CD4-positive, alpha-beta T cell treated with Interleukin-17A for 1 hour (primary cell): ENCODE data around the gene JAK3.
A peak's percentile ranks its signal among the peaks of the same experiment; 100 is the strongest.

Source experiments
- DNase-seq: peaks from one replicate; pipeline ENCODE4 v3.0.0-alpha.2; 2020

The JAK3 gene

DNA sequence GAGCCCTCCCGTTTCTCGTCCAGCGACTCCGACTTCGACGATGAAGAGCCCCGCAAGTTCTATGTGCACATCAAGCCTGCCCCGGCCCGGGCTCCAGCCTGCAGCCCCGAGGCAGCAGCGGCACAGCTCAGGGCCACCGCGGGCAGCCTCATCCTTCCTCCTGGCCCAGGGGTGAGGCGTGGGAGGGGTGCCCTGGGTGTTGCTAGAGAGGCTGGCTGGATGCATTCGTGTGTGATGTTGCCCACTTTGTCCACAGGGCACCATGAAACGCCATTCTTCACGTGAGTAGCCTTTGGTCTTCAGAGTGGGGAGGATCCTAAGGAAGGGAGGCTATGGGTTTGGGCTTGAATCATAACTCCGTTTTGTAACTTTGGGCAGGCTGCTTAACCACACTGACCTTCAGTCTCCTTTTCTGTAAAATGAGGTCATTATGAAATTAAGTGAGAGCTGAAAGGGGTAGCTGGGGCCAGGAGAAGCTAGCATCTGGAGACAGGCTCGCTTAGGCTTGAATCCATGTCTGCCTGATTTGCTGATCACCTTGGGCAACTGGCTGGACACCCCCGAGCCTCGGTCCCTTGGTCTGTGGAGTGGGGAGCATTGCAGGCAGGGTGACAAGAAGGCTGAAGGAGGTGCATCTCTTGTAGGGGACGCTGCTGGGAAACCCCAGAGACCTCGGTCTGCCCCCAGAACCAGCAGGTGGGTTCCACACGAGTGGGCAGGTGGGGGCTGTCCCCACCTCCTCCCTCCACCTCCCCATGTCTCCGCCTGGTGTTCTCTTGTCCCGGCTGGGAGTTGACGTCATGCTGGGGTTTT, 71.6 kb downstream of the JAK3 start:
- DNase-seq, result no peak

GRCh38 chr19:17775245-17775927, 72.4 kb downstream of the JAK3 start:
- DNase-seq, result peak; percentile 47
